WI38 (cell line): Measurements from ENCODE around the gene TTLL12.
A peak's percentile ranks its signal among the peaks of the same experiment; 100 is the strongest.

Experiments
- H3K4me3 ChIP-seq: 2 replicates; pipeline ENCODE4 v1.5.1; 2011; ENCODE audit warnings: low read depth, mild to moderate bottlenecking, control low read depth, low read length
- TF ChIP-seq, protein P1 (sequence below): IDR thresholded peaks from 2 replicates; pipeline ENCODE4 v1.5.1; 2012; ENCODE audit warnings: low read depth, mild to moderate bottlenecking, control low read depth, low read length

Gene TTLL12

DNA sequence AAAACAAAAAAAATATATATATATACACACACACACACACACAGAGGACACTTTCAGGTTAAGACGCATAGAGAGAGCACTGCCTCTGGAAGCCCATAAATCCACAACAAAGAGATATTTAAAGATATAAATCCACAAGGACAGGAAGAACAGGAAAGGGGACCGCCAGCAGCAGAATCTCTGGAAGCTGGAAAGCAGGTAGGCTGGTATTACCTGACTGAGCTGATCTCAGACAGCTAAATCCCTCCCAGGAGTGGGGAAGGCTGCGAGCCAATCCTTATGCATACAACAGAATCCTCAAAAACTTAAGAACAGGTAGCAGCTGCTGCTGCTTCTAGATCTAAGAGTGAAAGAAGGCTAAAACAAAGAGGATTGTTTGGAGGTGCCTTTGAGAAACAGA, 42.0 kb downstream of the TTLL12 start:
- H3K4me3 ChIP-seq = no peak overlapping the region
- TF ChIP-seq, protein P1, sequence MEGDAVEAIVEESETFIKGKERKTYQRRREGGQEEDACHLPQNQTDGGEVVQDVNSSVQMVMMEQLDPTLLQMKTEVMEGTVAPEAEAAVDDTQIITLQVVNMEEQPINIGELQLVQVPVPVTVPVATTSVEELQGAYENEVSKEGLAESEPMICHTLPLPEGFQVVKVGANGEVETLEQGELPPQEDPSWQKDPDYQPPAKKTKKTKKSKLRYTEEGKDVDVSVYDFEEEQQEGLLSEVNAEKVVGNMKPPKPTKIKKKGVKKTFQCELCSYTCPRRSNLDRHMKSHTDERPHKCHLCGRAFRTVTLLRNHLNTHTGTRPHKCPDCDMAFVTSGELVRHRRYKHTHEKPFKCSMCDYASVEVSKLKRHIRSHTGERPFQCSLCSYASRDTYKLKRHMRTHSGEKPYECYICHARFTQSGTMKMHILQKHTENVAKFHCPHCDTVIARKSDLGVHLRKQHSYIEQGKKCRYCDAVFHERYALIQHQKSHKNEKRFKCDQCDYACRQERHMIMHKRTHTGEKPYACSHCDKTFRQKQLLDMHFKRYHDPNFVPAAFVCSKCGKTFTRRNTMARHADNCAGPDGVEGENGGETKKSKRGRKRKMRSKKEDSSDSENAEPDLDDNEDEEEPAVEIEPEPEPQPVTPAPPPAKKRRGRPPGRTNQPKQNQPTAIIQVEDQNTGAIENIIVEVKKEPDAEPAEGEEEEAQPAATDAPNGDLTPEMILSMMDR = no peak

DNA sequence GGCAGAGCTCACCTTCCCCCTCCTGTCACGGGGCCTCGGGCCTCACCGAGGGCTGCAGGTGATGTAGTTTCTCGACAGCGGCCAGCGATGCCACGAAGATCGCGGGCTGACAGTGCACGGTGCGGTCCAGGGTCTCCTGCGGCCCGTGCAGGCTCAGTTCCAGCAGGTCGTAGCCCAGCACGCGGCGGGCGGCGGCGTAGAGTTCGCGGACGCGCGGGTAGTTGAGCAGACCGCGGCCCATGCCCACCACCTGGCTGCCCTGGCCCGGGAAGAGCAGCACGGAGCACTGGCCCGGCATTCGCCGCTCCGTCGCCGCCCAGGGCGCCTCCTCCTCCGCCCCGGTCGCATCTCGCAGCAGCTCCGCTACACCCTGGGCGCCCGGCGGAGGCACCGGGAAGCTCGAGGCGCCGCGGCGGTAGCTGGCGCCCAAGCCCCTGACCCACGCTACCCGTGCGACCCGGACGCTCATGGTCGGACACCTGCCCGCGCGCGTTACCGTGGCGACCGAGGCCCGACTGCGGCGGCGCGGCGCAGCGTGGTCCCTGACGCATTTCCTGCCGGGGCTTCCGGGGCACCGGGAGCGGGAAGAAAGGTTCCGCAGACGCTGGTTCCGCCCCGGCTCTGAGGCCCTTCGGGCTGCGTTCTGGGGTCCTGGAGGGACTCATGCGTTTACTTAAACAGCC, 43.9 kb downstream of the TTLL12 start, which contains the start of gene MCAT:
MCAT (minus strand) TSS at position 519 of the 683 bp plus-strand sequence; CDS start at position 469, 50 bp downstream.
- H3K4me3 ChIP-seq = peak within 1 kb of the TSS; percentile 89
- TF ChIP-seq, protein P1 = no peak

DNA sequence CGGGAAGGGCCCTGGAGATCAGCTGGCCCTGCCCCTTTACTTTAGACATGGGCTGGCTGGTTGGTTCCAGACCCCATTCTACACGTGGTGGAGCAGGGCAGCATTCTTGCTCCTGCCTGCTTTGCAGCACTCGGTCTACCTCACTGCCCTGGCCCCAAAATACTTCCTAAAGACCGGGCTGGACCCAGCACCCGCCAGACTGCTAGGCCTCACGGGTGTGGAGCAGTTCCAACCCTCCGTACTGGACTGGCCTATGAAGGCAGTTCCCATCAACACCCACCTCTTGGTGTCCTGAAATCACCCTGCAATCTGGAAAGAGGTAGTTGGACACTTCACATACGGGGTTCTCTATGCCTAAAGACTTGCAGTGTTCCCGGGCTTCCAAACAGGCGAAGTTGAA, 50.1 kb downstream of the TTLL12 start:
- TF ChIP-seq, protein P1 = no peak
- no peak overlapping the region for H3K4me3 ChIP-seq

DNA sequence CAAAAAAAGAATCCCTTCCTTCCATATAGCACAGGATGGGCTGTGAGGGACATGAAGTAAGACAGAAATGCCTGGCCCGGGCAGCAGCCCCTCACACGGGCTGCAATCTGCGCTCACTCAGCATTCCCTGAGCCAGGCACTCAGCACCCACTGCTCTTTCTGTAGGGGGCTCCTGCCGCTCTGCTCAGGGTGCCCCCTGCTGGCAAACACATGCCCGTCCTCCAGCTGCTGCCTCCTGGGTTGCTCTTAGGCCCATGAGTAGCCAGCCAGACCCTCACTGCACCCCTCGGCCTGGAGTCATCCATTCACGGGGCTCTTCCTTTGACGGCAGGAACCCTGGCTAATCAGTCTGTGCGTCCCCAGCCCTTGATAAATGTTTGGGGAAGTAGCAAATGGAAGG, 50.7 kb downstream of the TTLL12 start:
- no peak overlapping the region for H3K4me3 ChIP-seq
- TF ChIP-seq, protein P1 = peak; percentile 79

DNA sequence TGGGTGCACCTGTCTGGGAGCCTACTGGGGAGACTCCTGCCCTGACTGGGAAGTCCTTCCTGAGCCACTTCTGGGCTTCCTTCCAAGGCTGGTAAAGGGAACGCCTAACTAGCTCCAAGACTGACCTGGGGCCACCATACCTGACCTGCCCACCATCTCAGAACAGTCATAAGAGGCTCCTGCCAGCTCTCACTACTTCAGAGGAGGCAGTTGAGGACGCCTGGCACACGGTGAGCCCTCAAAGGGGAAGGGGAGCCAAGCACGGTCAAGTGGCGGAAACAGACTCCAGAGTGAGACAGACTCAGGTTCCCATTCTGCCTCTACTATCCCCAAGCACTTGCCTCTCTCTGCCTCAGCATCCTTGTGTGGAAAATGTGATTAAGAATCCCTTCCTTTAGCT, 51.4 kb downstream of the TTLL12 start:
- no peak overlapping the region for H3K4me3 ChIP-seq
- TF ChIP-seq, protein P1 = no peak

DNA sequence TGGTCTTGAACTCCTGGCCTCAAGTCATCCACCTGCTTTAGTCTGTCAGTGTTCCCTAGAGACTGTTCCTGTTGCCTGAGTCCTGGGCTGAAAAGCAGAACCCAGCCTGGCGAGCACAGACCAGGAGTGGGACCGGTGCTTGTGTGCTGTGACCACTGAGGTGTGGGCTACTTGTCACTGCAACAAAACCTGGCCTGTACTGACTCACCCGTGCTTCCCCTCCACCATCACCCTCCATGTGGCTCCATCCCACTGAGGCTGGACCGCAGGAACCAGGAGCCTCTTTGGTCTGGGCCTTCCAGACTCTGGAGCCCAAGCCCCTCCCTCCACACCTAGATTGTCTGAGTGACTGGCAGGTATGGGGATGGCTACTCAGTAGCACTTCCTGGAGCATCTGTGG, 52.4 kb downstream of the TTLL12 start:
- H3K4me3 ChIP-seq = no peak overlapping the region
- TF ChIP-seq, protein P1 = no peak

DNA sequence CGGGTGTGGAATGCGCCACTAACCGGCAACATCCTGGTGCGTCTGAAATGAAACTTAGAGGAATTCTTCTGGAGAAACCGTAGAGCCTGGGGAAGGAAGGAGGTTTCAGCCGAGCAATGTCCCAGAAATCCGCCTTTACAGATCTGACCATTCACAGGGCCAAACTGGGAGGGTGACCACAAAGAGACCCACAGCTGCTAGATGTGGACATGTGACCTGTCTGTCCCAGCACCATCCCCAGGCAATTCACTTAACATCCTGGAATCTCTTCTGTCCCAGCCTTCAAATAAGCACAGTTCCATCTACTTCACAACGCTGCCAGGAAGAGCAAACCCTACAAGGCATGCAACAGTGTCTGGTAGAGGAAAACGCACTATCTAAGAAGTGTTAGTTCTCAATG, 53.5 kb downstream of the TTLL12 start:
- H3K4me3 ChIP-seq = no peak overlapping the region
- TF ChIP-seq, protein P1 = no peak
